Brain pericyte (primary cell): Measurements from ENCODE around the gene PTPRB.
A peak's percentile ranks its signal among the peaks of the same experiment; 100 is the strongest.

Experiments
- DNase-seq: peaks from one replicate; pipeline ENCODE4 v3.0.0-alpha.2; 2012; ENCODE audit warnings: low read depth, low spot score

PTPRB gene

DNA sequence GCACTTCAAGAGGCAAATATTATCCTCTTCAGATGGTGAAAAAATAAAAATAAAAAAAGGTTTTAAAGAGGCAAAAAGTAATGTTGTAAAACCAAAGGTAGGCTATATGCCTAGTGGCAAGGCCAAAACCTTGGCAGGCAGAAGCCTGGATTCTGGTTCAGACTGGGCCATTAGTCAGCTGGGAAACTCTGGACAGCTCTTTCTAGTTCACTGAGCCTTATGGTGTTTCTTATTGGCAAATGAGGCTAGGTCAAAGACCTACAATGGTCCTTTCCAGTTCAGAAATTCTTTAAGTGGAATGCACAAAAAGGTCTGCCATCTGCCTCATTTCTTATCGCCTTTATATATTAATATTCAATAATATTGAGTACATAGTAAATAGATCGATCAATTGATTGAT, 44.6 kb downstream of the PTPRB start:
- no peak for DNase-seq

- no peak for DNase-seq
Observed at GRCh38 chr12:70590549-70591226, 46.5 kb downstream of the PTPRB start.

GRCh38 chr12:70590051-70590450, 47.2 kb downstream of the PTPRB start:
- peak; percentile 37 for DNase-seq

DNA sequence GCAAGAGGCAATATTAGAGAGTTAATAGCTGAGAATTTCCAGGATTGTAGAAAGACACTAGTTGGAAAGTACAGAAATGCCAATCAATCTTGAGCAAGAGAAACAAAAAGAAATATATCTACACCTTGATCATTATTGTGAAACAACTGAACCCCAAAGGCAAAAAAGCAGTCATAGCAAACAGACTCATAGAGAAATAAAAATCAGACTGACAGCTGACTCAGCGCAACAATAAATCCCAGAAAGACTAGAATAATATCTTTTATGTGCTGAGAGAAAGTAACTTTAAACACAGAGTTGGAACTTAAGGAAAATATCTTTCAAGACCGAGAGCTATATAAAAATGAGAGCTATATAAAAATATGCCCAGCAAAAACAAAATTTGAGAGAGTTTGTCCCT, 52.9 kb downstream of the PTPRB start:
- DNase-seq = no peak

GRCh38 chr12:70583251-70583650, 54.0 kb downstream of the PTPRB start:
- no peak for DNase-seq

- DNase-seq = no peak
Observed at GRCh38 chr12:70581208-70581607, 56.0 kb downstream of the PTPRB start.

DNA sequence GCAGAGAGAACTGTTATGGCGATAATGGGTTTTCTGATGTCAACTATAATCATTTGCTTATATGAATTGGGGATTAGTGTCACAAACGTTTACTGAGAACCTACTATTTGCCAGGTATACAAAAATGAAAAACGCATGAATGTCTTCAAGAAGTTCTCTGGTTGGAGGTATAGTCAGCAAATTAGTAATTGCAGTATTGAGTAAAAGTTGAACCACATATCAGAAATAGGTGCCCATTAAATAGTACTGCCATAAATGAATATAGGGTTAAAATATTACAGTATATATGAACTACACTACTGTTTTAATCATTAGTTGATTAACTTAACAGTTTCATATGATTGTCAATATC, 60.0 kb downstream of the PTPRB start:
- DNase-seq = no peak

DNA sequence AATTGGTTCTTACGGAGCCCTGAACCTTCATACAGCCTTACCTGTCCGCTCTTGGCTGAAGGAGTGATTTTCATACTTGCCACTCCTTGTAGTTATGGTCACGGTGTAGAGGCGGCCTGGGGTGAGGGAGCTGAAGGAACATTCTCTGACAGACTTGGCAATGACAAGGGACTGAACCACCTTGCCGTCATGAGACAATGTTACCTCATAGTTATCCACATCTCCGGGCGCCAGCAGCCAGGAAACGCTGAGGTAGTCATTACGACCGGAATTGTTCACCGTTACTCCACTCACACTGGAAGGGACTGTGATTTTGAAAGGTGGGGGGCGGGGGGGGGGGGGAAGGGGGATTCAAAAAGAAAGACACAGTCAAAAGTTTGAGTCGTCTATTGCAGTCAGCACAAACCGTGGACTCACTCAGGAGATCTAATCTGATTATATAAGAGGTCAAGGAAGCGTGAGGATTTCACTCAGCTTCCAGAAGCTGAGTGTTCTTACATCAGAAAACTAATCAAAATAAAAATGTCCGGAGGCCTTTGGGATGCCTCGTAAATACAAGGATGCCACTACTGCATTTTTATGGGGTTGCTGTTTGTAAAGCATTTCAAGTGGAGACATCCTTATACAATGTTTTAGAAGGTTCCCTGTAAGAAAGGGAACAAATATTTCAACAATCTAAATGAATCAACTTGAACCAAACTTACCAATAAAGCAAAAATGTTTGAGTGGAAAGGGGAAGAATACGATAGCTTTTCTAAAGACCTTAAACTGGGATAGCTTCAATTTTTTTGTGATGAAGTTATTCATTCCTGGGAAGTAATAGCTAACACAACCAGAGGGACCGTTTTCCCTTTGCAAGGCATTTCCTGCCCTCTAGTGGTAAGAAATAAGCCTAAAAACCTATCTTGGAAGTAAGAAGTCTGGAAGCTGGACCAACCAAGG, 60.6 kb downstream of the PTPRB start:
- DNase-seq = peak; percentile 43

- no peak for DNase-seq
Observed at GRCh38 chr12:70571705-70572268, 65.4 kb downstream of the PTPRB start.

DNA sequence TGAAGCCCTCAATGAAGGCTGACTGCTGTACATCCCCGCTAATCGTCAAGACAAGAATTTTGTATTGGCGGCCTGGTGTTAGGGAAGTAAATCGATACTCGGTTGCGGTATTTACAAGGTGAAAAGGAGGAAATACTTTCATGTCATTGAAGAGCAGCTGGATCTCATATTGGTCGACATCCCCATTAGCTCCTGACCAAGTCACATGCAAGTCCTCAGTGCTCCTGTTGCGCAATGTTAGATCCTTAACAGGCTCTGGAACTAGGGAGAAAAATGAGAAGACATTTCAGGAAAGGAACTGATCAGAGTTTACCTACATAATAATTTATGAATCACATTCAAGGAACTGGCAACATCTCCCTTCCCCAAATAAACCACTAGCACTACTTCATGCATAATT, 66.2 kb downstream of the PTPRB start:
- no peak for DNase-seq

GRCh38 chr12:70561550-70561949, 75.7 kb downstream of the PTPRB start:
- no peak for DNase-seq

GRCh38 chr12:70560671-70561070, 76.6 kb downstream of the PTPRB start:
- DNase-seq = no peak

GRCh38 chr12:70559390-70559789, 77.8 kb downstream of the PTPRB start:
- no peak for DNase-seq

GRCh38 chr12:70557583-70558191, 79.5 kb downstream of the PTPRB start:
- DNase-seq = no peak

DNA sequence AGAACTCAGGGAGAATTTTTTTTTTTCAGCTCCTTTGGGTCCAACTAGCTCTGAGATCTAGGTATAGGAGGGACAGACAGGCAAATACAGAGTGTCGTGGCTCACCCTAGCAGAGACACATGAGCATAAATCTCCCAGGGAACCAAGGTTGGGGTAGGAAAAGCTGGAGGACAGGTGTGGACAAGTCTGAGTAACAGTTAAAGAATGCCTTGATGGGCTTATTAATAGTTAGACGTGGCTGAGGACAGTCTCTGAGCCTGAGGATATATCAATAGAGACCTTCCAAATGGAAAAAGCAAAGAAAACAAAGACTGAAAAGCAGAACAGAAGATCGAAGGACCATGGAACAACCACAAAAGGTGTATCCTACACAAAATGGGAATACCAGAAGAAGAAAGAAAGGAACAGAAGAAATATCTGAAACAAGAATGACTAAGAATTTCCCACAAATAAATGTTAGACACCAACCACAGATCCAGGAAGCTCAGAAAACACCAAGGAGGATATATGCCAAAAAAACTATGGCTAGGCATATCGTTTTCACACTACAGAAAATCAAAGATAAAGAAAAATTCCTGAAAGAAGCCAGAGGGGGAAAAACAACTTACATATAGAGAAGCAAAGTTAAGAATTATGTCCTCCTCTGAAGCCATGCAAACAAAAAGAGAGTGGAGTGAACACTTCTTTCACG, 80.9 kb downstream of the PTPRB start:
- DNase-seq = no peak

DNA sequence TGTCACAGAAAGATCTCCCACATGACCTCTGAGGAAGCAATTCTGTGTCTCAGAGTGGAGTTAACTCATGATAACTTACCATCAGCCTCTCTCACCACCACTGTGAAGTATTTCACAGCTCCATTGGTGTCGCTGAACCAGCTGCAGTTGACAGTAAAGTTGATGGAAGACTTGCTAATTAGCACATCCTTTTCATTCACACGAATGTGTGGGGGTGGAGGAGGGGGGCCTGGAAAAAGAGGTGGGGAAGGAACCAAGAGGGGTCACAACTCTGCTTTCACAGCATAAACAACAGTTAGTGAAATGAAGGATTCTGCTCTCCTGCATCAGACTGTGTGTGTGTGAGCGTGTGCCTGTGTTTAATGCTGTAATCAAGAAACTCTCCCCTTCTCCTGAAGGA, 82.1 kb downstream of the PTPRB start:
- DNase-seq = no peak

DNA sequence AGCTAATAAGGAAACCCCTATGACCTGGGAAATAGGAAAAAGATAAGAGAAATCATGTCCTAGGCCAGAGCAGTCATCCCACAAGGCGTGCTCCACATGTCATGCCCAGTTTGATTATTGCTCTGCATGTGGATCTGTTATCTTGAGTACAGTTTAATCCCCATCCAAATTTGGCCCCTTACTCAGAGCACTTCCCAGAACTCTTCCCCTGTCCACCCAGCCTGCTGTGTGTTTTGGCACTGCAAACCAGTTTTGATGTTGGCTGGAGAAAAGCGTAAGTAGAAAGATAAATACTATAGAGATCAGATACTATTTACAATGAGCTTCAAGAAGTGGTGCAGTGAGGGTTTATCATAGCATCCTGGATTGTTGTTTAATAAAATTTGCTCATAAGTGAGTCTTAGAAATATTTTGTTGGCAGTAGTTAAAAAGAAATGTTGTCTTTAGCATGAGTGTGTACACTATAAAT, 83.8 kb downstream of the PTPRB start:
- no peak for DNase-seq

DNA sequence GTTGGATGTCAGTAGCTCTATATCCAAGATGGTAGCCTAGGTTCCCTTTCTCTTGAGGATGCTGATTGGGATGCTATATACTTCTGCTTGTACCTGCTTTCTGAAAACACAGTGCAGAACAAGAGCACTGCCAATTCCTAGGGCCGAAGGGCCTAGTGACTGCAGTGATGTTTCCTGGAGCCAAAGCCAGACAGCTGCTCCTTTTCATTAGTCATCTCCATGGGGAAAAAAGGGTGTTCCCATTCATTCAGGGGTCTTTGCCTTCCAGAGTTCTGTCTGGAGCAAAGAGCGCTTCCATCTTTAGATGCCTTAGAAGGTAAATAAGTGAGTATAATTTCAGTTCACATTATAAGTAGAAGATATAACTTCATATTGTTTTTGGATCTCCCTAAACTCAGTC, 85.5 kb downstream of the PTPRB start:
- no peak for DNase-seq

DNA sequence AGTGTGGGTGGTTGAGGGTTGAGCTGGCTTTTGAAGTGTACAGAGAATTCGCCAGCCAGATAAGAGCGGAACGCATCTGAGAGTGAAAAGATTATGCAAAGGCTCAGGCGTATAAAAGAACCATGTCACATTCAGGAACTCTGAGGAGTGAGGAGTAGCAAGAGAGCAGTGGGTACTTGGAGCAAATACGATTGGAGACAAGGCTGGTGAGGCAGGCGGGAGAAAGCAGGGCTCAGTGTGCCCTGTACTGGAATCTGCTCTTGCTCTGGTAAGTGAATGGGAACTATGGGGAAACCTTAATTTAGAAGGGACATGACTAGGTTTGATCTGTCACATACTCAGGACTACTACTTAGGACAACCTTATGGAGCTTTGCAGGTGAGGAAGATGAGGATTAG, 87.0 kb downstream of the PTPRB start:
- no peak for DNase-seq

GRCh38 chr12:70549340-70550179, 87.7 kb downstream of the PTPRB start:
- DNase-seq = no peak

DNA sequence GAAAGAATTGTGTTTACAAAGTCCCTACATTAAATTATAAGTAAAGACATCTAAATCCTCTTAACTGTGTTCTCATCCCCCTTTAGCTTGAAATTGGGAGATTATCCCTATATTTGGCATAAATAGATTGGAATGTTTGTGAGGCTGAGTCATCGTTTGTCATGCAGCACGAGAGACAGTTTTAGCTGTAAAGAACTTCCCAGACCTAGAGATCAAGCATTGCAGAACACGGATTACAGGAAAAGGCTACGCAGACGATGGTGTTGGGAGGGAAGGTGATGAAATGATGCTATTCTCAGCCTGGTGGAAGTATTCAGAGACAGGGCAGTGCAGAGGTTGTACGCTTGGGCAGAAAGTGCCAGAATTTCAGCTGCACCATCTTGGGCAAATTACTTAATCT, 93.8 kb downstream of the PTPRB start:
- peak; percentile 43 for DNase-seq
